SK-N-SH treated with all-trans-retinoic acid at 6 μM for 48 hours (cell line): Measurements from ENCODE around the gene CCDC89.
"Not testable (repeated sequence)": the region's sequence is repeated elsewhere in the genome, so short reads cannot be mapped to it uniquely, and the experiment has no call there.

Source experiments
- ATAC-seq: fragments of 200-7000 bp; cut with Tn5 transposase; 3 replicates; pipeline ENCODE4 v1.9.1; 2020; ENCODE audit warnings: mild to moderate bottlenecking, moderate library complexity
- ARNTL ChIP-seq: fragments of 450-650 bp; formaldehyde crosslinking; IDR thresholded peaks from 2 replicates; pipeline ENCODE4 v1.5.0; 2020; ENCODE audit warnings: low read depth, mild to moderate bottlenecking, moderate library complexity, borderline replicate concordance
- BACH2 ChIP-seq: fragments of 250-450 bp; sonication (Bioruptor Pico); IDR thresholded peaks from 2 replicates; pipeline ENCODE4 v1.9.0; 2021; ENCODE audit warnings: mild to moderate bottlenecking, borderline replicate concordance
- CREB5 ChIP-seq: fragments of 250-450 bp; sonication (Bioruptor Pico); IDR thresholded peaks from 2 replicates; pipeline ENCODE4 v1.5.1; 2020; ENCODE audit warnings: low read depth, mild to moderate bottlenecking, moderate library complexity
- ESRRG ChIP-seq: fragments of 250-450 bp; sonication (Bioruptor Pico); IDR thresholded peaks from 2 replicates; pipeline ENCODE4 v1.6.1; 2021; ENCODE audit warnings: mild to moderate bottlenecking
- ISL1 ChIP-seq: fragments of 250-450 bp; sonication (Bioruptor Pico); IDR thresholded peaks from 2 replicates; pipeline ENCODE4 v2.1.2; 2022; ENCODE audit warnings: mild to moderate bottlenecking, moderate library complexity
- OSR1 ChIP-seq: fragments of 250-450 bp; sonication (Bioruptor Pico); IDR thresholded peaks from 2 replicates; pipeline ENCODE4 v1.8.0; 2022; ENCODE audit warnings: moderate library complexity, mild to moderate bottlenecking, inconsistent platforms
- PATZ1 ChIP-seq: fragments of 250-450 bp; sonication (Bioruptor Pico); IDR thresholded peaks from 2 replicates; pipeline ENCODE4 v1.8.0; 2020; ENCODE audit warnings: mild to moderate bottlenecking, moderate library complexity, borderline replicate concordance
- POU6F1 ChIP-seq: fragments of 250-450 bp; sonication (Bioruptor Pico); IDR thresholded peaks from 2 replicates; pipeline ENCODE4 v1.8.0; 2021; ENCODE audit warnings: low read depth, mild to moderate bottlenecking, moderate library complexity, borderline replicate concordance
- PPARA ChIP-seq: fragments of 250-450 bp; sonication (Bioruptor Pico); IDR thresholded peaks from 2 replicates; pipeline ENCODE4 v1.5.0; 2020; ENCODE audit warnings: mild to moderate bottlenecking, borderline replicate concordance
- RARB ChIP-seq: fragments of 250-450 bp; sonication (Bioruptor Pico); IDR thresholded peaks from 2 replicates; pipeline ENCODE4 v1.8.0; 2021; ENCODE audit warnings: mild to moderate bottlenecking, moderate library complexity
- SNAI2 ChIP-seq: fragments of 250-450 bp; sonication (Bioruptor Pico); IDR thresholded peaks from 2 replicates; pipeline ENCODE4 v1.5.0; 2020; ENCODE audit warnings: mild to moderate bottlenecking, moderate library complexity
- TCF4 ChIP-seq: fragments of 250-450 bp; sonication (Bioruptor Pico); IDR thresholded peaks from 2 replicates; pipeline ENCODE4 v1.8.0; 2021; ENCODE audit warnings: mild to moderate bottlenecking, moderate library complexity, borderline replicate concordance
- TSHZ2 ChIP-seq: fragments of 250-450 bp; sonication (Bioruptor Pico); IDR thresholded peaks from 2 replicates; pipeline ENCODE4 v1.5.0; 2020; ENCODE audit warnings: mild to moderate bottlenecking, moderate library complexity
- ZC3H10 ChIP-seq: fragments of 250-450 bp; sonication (Bioruptor Pico); IDR thresholded peaks from 2 replicates; pipeline ENCODE4 v1.5.1; 2021; ENCODE audit warnings: mild to moderate bottlenecking, moderate library complexity
- ZFP3 ChIP-seq: fragments of 250-450 bp; sonication (Bioruptor Pico); IDR thresholded peaks from 2 replicates; pipeline ENCODE4 v1.5.0; 2020; ENCODE audit warnings: mild to moderate bottlenecking, moderate library complexity
- ZFP30 ChIP-seq: fragments of 450-650 bp; formaldehyde crosslinking; IDR thresholded peaks from 2 replicates; pipeline ENCODE4 v1.5.0; 2022; ENCODE audit warnings: mild to moderate bottlenecking, moderate library complexity
- ZNF565 ChIP-seq: fragments of 450-650 bp; formaldehyde crosslinking; conservative IDR thresholded peaks from 2 replicates; pipeline ENCODE4 v1.5.0; 2020; ENCODE audit warnings: low read depth, mild to moderate bottlenecking, moderate library complexity
- ZNF8 ChIP-seq: fragments of 450-650 bp; formaldehyde crosslinking; IDR thresholded peaks from 2 replicates; pipeline ENCODE4 v1.5.0; 2020; ENCODE audit warnings: mild to moderate bottlenecking, moderate library complexity

Gene CCDC89

GRCh38 chr11:85656777-85657176 is 29.2 kb downstream of the CCDC89 start:
- no peak for TF ChIP-seq PPARA (CRISPR knock-in tag)
- no peak for TF ChIP-seq TCF4 (CRISPR knock-in tag)
- no peak for TF ChIP-seq ZNF8
- no peak for TF ChIP-seq ZC3H10
- TF ChIP-seq RARB (CRISPR knock-in tag) = no peak
- no peak for TF ChIP-seq TSHZ2 (CRISPR knock-in tag)
- TF ChIP-seq ARNTL = no peak
- TF ChIP-seq CREB5 = no peak
- no peak for TF ChIP-seq ISL1 (CRISPR knock-in tag)
- no peak for TF ChIP-seq BACH2 (CRISPR knock-in tag)
- no peak for TF ChIP-seq SNAI2 (CRISPR knock-in tag)
- ATAC-seq = no peak

GRCh38 chr11:85654343-85654742 is 31.7 kb downstream of the CCDC89 start:
- ATAC-seq = not testable (repeated sequence)

GRCh38 chr11:85652786-85653447 is 33.1 kb downstream of the CCDC89 start:
- no peak for TF ChIP-seq ZNF8
- no peak for TF ChIP-seq TCF4 (CRISPR knock-in tag)
- no peak for TF ChIP-seq ZFP3
- no peak for TF ChIP-seq ISL1 (CRISPR knock-in tag)
- no peak for TF ChIP-seq OSR1 (CRISPR knock-in tag)
- no peak for TF ChIP-seq ESRRG (CRISPR knock-in tag)
- no peak for TF ChIP-seq ZFP30 (CRISPR knock-in tag)
- no peak for TF ChIP-seq POU6F1 (CRISPR knock-in tag)
- no peak for TF ChIP-seq CREB5
- no peak for TF ChIP-seq RARB (CRISPR knock-in tag)
- no peak for TF ChIP-seq PPARA (CRISPR knock-in tag)
- TF ChIP-seq TSHZ2 (CRISPR knock-in tag) = no peak
- TF ChIP-seq ZNF565 (CRISPR knock-in tag) = no peak
- no peak for TF ChIP-seq PATZ1 (CRISPR knock-in tag)
- ATAC-seq = no peak
